GM23338 (cell line): ENCODE results near the gene RPL41. TPM values are rescaled to one million over a fixed set of nuclear protein-coding genes. Genes with fewer than 3 reads are reported as not detected.

ENCODE experiments used
- ATAC-seq: fragments of 200-7000 bp; cut with Tn5 transposase; 3 replicates; pipeline ENCODE4 v1.9.1; 2020
- DNase-seq: peaks from one replicate; pipeline ENCODE4 v3.0.0-alpha.2; 2015; ENCODE audit warnings: low spot score
- H2AFZ ChIP-seq: fragments of 200-600 bp; sonication (generic); 2 replicates; pipeline ENCODE4 v1.8.0; 2016; ENCODE audit warnings: antibody characterized with exemption, mild to moderate bottlenecking, moderate library complexity
- H3F3A ChIP-seq: fragments of 200-600 bp; sonication (generic); replicated peaks from 2 replicates; pipeline ENCODE4 v1.8.0; 2017; ENCODE audit warnings: antibody characterized with exemption, mixed run types, low read depth
- H3K27ac ChIP-seq: fragments of 200-600 bp; sonication (generic); 2 replicates; pipeline ENCODE4 v1.6.1; 2016; ENCODE audit warnings: low read depth
- H3K27me3 ChIP-seq: fragments of 200-600 bp; sonication (generic); 2 replicates; pipeline ENCODE4 v1.8.0; 2016; ENCODE audit warnings: mild to moderate bottlenecking, mixed run types, moderate library complexity; ENCODE audit not compliant: insufficient read depth
- H3K36me3 ChIP-seq: fragments of 200-600 bp; sonication (generic); 2 replicates; pipeline ENCODE4 v1.8.0; 2016; ENCODE audit warnings: mild to moderate bottlenecking; ENCODE audit not compliant: insufficient read depth
- H3K4me1 ChIP-seq: fragments of 200-600 bp; sonication (generic); 2 replicates; pipeline ENCODE4 v1.8.0; 2016; ENCODE audit warnings: mild to moderate bottlenecking, moderate library complexity; ENCODE audit not compliant: insufficient read depth
- H3K4me2 ChIP-seq: fragments of 200-600 bp; sonication (generic); 2 replicates; pipeline ENCODE4 v1.7.1; 2017; ENCODE audit warnings: mixed run types
- H3K4me3 ChIP-seq: fragments of 200-600 bp; sonication (generic); 2 replicates; pipeline ENCODE4 v1.6.1; 2016; ENCODE audit warnings: mixed run types
- H3K79me2 ChIP-seq: fragments of 200-600 bp; sonication (generic); replicated peaks from 2 replicates; pipeline ENCODE4 v1.8.0; 2017; ENCODE audit warnings: mild to moderate bottlenecking; ENCODE audit not compliant: insufficient read depth
- H3K9me2 ChIP-seq: fragments of 200-600 bp; sonication (generic); 2 replicates; pipeline ENCODE4 v1.8.0; 2017; ENCODE audit not compliant: insufficient read depth
- H4K20me1 ChIP-seq: fragments of 200-600 bp; sonication (generic); replicated peaks from 2 replicates; pipeline ENCODE4 v1.8.0; 2017; ENCODE audit warnings: mild to moderate bottlenecking; ENCODE audit not compliant: insufficient read depth
- H3K27ac Mint-ChIP-seq: 2 replicates; pipeline ENCODE4 v1.8.0; 2020; ENCODE audit warnings: inconsistent platforms, mild to moderate bottlenecking, moderate library complexity, mixed read lengths
- H3K27me3 Mint-ChIP-seq: 3 replicates; pipeline ENCODE4 v1.8.0; 2022; ENCODE audit warnings: low read depth, mild to moderate bottlenecking, moderate library complexity, mixed read lengths, inconsistent platforms; ENCODE audit not compliant: insufficient read depth, poor library complexity
- H3K36me3 Mint-ChIP-seq: 3 replicates; pipeline ENCODE4 v1.8.0; 2021; ENCODE audit warnings: low read depth, mild to moderate bottlenecking, inconsistent platforms, moderate library complexity, mixed read lengths
- H3K4me1 Mint-ChIP-seq: 3 replicates; pipeline ENCODE4 v1.8.0; 2020; ENCODE audit warnings: mild to moderate bottlenecking, inconsistent platforms, mixed read lengths
- H3K4me3 Mint-ChIP-seq: 3 replicates; pipeline ENCODE4 v1.8.0; 2021; ENCODE audit warnings: moderate library complexity, mild to moderate bottlenecking, inconsistent platforms, mixed read lengths
- H3K9me3 Mint-ChIP-seq: 3 replicates; pipeline ENCODE4 v1.8.0; 2020; ENCODE audit warnings: moderate library complexity, mild to moderate bottlenecking, inconsistent platforms, mixed read lengths
- CREB1 ChIP-seq: fragments of 250-450 bp; sonication (Bioruptor Pico); IDR thresholded peaks from 2 replicates; pipeline ENCODE4 v1.5.0; 2020; ENCODE audit warnings: low read depth, mild to moderate bottlenecking, moderate library complexity
- CTCF ChIP-seq, 2 experiments: fragments of 200-600 bp in 1 of 2; sonication (generic) in 1 of 2; conservative IDR thresholded peaks; 2 replicates each; pipeline versions ENCODE4 v1.5.1 to v1.6.1; 2016 to 2017; ENCODE audit warnings: antibody characterized with exemption in 2 of 2, low read depth in 2 of 2, mild to moderate bottlenecking in 2 of 2, moderate library complexity in 1 of 2
- ETS1 ChIP-seq: IDR thresholded peaks from 2 replicates; pipeline ENCODE4 v1.6.1; 2016; ENCODE audit warnings: antibody characterized with exemption
- EZH2 ChIP-seq: fragments of 200-600 bp; sonication (generic); IDR thresholded peaks from one replicate; pipeline ENCODE4 v1.8.0; 2017; ENCODE audit warnings: antibody characterized with exemption, mild to moderate bottlenecking, low read depth; ENCODE audit not compliant: unreplicated experiment
- EZH2phosphoT487 ChIP-seq: fragments of 200-600 bp; sonication (generic); IDR thresholded peaks from one replicate; pipeline ENCODE4 v1.8.1; 2018; ENCODE audit warnings: antibody characterized with exemption; ENCODE audit not compliant: unreplicated experiment
- JUNB ChIP-seq: IDR thresholded peaks from one replicate; pipeline ENCODE4 v1.6.1; 2016; ENCODE audit warnings: antibody characterized with exemption; ENCODE audit not compliant: unreplicated experiment
- NANOG ChIP-seq: IDR thresholded peaks from 2 replicates; pipeline ENCODE4 v1.6.1; 2016; ENCODE audit warnings: antibody characterized with exemption, borderline replicate concordance
- POLR2AphosphoS5 ChIP-seq: IDR thresholded peaks from 2 replicates; pipeline ENCODE4 v1.6.1; 2016; ENCODE audit warnings: antibody characterized with exemption, low read depth
- REST ChIP-seq: IDR thresholded peaks from one replicate; pipeline ENCODE4 v1.6.1; 2018; ENCODE audit warnings: antibody characterized with exemption; ENCODE audit not compliant: unreplicated experiment
- STAT1 ChIP-seq: IDR thresholded peaks from one replicate; pipeline ENCODE4 v1.6.1; 2016; ENCODE audit warnings: antibody characterized with exemption; ENCODE audit not compliant: unreplicated experiment
- ZNF114 ChIP-seq: fragments of 250-450 bp; sonication (Bioruptor Pico); IDR thresholded peaks from 2 replicates; pipeline ENCODE4 v1.5.0; 2020; ENCODE audit warnings: mild to moderate bottlenecking, moderate library complexity
- ZNF331 ChIP-seq: fragments of 250-450 bp; sonication (Bioruptor Pico); IDR thresholded peaks from 2 replicates; pipeline ENCODE4 v1.5.0; 2020; ENCODE audit warnings: low read depth, mild to moderate bottlenecking, moderate library complexity
- polyA plus RNA-seq: library from polyadenylated mRNA; unstranded; fragments of >200 nt; fragmentation: Nextera tagmentation; extraction: Ambion mirVana; gene quantifications from 2 replicates; pipeline ENCODE4 v1.2.1, GENCODE V29; 2016
- total RNA-seq: library from RNA; depleted of rRNA; stranded (reverse); fragments of >200 nt; shearing (Covaris generic); gene quantifications from 2 replicates; pipeline ENCODE4 v1.2.3, GENCODE V29; 2014

RPL41 gene
- total and polyA plus RNA-seq, 2 experiments from 2014 or later: 2,039 to 3,875 TPM

GRCh38 chr12:56080556-56081138 lies 35.8 kb upstream of the RPL41 start:
- H3K4me2 ChIP-seq: peak overlapping the region; percentile 93
- H3K27me3 Mint-ChIP-seq: peaks cover 8% of the 10 kb centered on the region
- H3K79me2 ChIP-seq: peaks cover 30% of the 10 kb centered on the region
- peak overlapping the region; percentile 98 for H3K27ac ChIP-seq
- peaks cover 22% of the 10 kb centered on the region for H3K4me1 ChIP-seq
- 0 out of 2 replicates have a peak, but pooled peaks cover 11% of the 10 kb centered on the region for H3K36me3 ChIP-seq
- peak; percentile 34 to 49; a peak in 2 of 4 replicates for TF ChIP-seq CTCF (conservative IDR thresholded peaks at IDR 0.05; ENCODE audit: low read depth in 2 of 2)
- TF ChIP-seq JUNB: no peak
- no peak for TF ChIP-seq ZNF331 (CRISPR knock-in tag)
- 0 out of 2 replicates have a peak, but pooled peaks cover 13% of the 10 kb centered on the region for H3F3A ChIP-seq
- peak overlapping the region; percentile 93 for H2AFZ ChIP-seq
- H3K4me3 ChIP-seq: peak overlapping the region; percentile 84
- H3K9me2 ChIP-seq: no peaks in the 10 kb centered on the region
- peak overlapping the region; percentile 98 for H3K27ac Mint-ChIP-seq
- DNase-seq: peak; percentile 80
- H3K9me3 Mint-ChIP-seq: peaks cover 3% of the 10 kb centered on the region; the same call in 1 of the 3 replicates
- peaks cover 30% of the 10 kb centered on the region for H3K4me1 Mint-ChIP-seq
- H4K20me1 ChIP-seq: peaks cover 17% of the 10 kb centered on the region
- peaks cover 26% of the 10 kb centered on the region for H3K36me3 Mint-ChIP-seq
- peak; percentile 37 for ATAC-seq
- H3K4me3 Mint-ChIP-seq: peak overlapping the region; percentile 90
- H3K27me3 ChIP-seq: no peaks in the 10 kb centered on the region

GRCh38 chr12:56081393-56082347 lies 34.8 kb upstream of the RPL41 start:
- H3K27ac ChIP-seq: peak overlapping the region; percentile 98; the same call in 1 of the 2 replicates
- peaks cover 22% of the 10 kb centered on the region for H3K4me1 ChIP-seq
- Mint-ChIP-seq H3K9me3 (peaks cover 2% of the 10 kb centered on the region; the same call in 1 of the 3 replicates), H3K27me3 (peaks cover 8% of the 10 kb centered on the region), H3K36me3 (peaks cover 36% of the 10 kb centered on the region), H3K4me1 (peaks cover 38% of the 10 kb centered on the region), H3K27ac (no peak overlapping the region; the same call in 1 of the 2 replicates), H3K4me3 (peak overlapping the region; percentile 90)
- no peak for ATAC-seq
- peaks cover 21% of the 10 kb centered on the region for H4K20me1 ChIP-seq
- peak overlapping the region; percentile 84 for H3K4me3 ChIP-seq
- 0 out of 2 replicates have a peak, but pooled peaks cover 14% of the 10 kb centered on the region for H3F3A ChIP-seq
- H3K27me3 ChIP-seq: no peaks in the 10 kb centered on the region
- H3K4me2 ChIP-seq: peak overlapping the region; percentile 93
- 0 out of 2 replicates have a peak, but pooled peaks cover 11% of the 10 kb centered on the region for H3K36me3 ChIP-seq
- no peaks in the 10 kb centered on the region for H3K9me2 ChIP-seq
- peaks cover 30% of the 10 kb centered on the region for H3K79me2 ChIP-seq
- H2AFZ ChIP-seq: no peak overlapping the region
- DNase-seq: peak; percentile 27
- no peak for TF ChIP-seq ZNF331 (CRISPR knock-in tag)
- TF ChIP-seq CTCF (conservative IDR thresholded peaks at IDR 0.05; ENCODE audit: low read depth in 2 of 2): no peak
- no peak for TF ChIP-seq JUNB
- TF ChIP-seq REST: no peak
- no peak for TF ChIP-seq CREB1 (CRISPR knock-in tag)
- TF ChIP-seq POLR2AphosphoS5: no peak
- no peak for TF ChIP-seq NANOG
- TF ChIP-seq STAT1: no peak
- TF ChIP-seq ZNF114: no peak
- no peak for TF ChIP-seq EZH2
- TF ChIP-seq ETS1: no peak
- no peak for TF ChIP-seq EZH2phosphoT487
